ENCODE measurements around the gene PRIMA1.

Gene PRIMA1

DNA sequence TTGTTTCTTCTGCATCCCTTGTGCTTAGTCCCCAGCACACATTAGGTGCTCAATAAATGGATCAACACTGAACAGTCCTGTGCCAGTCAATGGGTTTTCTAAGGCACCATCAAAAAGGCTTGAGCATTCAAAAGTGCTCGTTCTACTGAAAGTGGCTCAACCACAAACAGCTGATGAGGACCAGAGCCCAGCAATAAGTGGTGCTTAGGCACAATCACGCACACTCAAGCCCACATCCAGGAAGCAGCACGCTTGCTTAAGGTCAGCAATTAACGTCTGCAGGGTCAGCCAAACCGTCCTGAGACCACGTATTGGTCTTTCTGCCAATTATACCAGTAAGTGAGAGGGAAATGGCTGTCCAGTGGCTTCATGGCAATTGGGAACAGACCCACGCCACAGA lies 56.5 kb downstream of the PRIMA1 start:
- DNase-seq (ENCODE audit: low spot score) = no peak

DNA sequence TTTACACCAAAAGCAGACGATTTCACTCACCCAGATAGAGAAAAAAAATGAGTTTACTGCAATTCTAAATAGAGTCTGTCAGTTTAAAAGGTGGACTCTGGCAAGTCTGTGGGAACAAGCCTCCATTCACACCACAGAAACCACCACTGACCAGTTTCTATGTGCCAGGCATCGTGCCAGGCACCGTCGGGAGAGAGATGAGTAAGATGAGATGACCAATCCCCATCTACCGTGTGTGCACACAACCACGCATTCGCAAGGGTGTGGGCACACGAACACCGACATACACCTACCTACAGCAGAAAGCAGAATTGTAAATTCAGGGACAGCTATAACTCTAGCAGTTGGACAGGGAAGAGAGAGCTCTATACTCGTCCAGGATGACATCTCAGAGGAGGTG lies 58.3 kb downstream of the PRIMA1 start:
- DNase-seq (ENCODE audit: low spot score) = no peak

GRCh38 chr14:93728651-93729016 lies 59.7 kb downstream of the PRIMA1 start:
- no peak for DNase-seq (ENCODE audit: low spot score)

GRCh38 chr14:93727917-93728650 lies 60.2 kb downstream of the PRIMA1 start:
- DNase-seq (ENCODE audit: low spot score) = no peak

- no peak for DNase-seq (ENCODE audit: low spot score)
Observed at GRCh38 chr14:93727039-93727740, 61.1 kb downstream of the PRIMA1 start.

DNA sequence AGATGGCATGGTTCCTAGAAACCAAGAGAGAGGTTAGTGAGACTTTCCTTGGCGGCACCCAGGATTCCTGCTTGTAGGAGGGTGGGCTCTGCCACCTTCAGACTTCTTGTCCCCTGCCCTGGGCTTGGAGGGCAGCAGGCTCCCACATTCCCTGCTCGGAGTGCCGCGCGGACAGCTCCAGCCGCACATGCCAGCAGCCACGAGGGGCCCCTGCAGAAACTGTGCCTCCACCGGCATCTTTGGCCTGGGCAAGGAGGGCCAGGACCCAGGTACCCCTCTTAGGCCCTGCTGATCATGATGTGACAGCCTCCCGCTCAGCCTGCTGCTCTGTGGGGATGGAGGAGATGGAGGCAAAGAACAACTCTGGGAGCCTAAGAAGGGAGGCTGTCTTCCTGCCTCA lies 62.3 kb downstream of the PRIMA1 start:
- DNase-seq (ENCODE audit: low spot score) = no peak

DNA sequence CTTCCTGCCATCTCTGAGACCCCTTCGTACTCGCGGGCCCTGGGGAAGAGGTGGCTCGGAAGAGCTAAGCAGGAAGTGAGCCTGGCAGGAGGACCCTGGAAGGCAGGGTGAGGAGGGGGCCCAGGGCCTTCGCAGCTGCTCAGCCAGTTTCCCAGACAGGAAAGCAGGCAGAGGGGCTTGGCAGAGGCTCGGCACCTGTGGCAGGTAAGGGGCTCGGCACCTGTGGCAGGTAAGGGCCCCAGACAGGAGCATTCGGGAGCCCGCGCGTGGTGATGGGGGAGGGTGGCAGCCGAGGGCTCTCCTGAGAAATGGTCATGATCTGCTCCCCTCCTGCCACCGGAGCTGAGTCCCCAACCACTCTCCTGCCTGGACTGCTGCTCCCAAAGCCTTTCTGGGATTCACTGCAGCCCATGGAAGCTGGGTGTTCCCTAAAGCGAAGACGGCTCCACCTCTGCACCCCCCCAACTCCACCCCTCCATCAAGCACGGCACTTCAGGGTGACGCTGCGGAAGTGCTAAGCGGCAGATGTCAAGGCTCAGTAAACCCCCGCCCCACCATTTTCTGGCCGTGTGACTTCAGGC lies 63.2 kb downstream of the PRIMA1 start:
- no peak for DNase-seq (ENCODE audit: low spot score)

- no peak for DNase-seq (ENCODE audit: low spot score)
Observed at GRCh38 chr14:93723001-93723400, 65.3 kb downstream of the PRIMA1 start.

GRCh38 chr14:93720981-93721483 lies 67.3 kb downstream of the PRIMA1 start:
- DNase-seq (ENCODE audit: low spot score) = no peak

DNA sequence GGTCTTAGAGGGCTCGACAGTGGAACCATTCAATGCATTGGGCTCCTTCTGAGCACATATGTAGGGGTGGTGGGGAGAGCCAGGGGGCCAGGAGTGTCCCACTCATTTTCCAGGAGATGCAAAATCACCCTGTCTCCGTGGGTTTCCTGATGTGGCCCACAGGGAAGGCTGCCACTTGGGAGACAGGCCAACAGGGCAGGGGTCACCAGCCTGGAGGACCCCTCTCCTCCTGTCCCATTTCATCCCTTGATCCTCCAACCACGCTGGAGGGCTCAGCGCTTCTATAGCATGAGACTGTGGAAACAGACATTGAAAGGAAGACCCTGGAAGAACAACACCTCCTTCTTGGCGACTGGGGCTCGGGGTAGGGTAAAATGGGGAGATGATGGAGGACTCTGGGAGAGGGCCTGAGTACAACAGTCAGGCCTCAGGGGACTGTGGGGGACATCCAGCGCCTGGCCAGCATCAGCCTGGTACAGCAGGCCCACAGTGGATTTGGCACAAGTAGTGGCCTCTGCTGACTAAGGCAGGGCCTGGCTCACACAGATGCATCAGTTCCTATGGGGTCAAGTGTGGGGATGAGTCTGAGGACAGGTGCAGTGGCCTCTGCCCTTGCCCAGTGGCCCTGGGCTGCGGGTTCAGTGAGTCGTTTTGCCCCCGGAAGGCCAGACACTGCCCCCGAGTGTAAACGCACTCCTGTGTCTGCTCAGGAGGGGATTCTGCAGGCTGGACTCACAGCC lies 68.0 kb downstream of the PRIMA1 start:
- no peak for DNase-seq (ENCODE audit: low spot score)

GRCh38 chr14:93719256-93719655 lies 69.0 kb downstream of the PRIMA1 start:
- DNase-seq (ENCODE audit: low spot score) = no peak

- no peak for DNase-seq (ENCODE audit: low spot score)
Observed at GRCh38 chr14:93717668-93718320, 70.5 kb downstream of the PRIMA1 start.

GRCh38 chr14:93716746-93717667 lies 71.3 kb downstream of the PRIMA1 start:
- DNase-seq (ENCODE audit: low spot score) = no peak

GRCh38 chr14:93716002-93716745 lies 72.1 kb downstream of the PRIMA1 start:
- DNase-seq (ENCODE audit: low spot score) = no peak

GRCh38 chr14:93715279-93715927 lies 72.9 kb downstream of the PRIMA1 start:
- DNase-seq (ENCODE audit: low spot score) = no peak

GRCh38 chr14:93714605-93715004 lies 73.7 kb downstream of the PRIMA1 start:
- DNase-seq (ENCODE audit: low spot score) = no peak

DNA sequence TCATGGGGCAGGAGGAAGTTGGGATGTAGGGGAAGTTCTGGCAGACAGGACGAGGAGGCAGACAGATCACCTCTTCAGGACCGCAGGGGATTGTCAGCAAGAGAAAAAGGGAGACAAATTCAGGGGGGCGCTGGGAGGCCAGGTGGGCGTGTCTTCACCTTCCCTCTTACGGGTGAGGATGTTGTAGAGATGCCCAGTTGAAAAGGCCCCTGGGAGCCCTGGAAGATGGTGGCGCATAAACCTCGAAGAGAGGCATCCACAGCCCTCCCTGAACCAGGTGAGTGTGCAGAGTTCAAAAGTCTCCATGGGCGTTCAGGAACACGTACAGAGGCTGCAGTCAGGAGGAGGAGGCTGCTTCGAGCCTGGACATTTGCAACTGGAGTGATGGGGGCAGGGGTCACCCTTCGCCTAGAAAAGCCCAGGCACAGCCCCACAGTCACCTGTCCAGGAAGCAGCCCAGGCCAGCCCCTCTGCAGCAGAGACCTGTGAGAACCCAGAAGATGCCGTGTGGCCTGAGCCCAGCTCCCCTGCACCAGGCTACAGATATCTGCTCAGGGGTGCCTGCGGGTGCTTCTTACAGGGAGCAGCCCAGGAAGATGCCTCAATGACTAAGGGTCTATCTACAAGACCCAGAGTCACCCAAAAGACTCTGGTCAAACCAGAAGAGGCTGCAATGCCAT lies 74.4 kb downstream of the PRIMA1 start:
- no peak for DNase-seq (ENCODE audit: low spot score)

DNA sequence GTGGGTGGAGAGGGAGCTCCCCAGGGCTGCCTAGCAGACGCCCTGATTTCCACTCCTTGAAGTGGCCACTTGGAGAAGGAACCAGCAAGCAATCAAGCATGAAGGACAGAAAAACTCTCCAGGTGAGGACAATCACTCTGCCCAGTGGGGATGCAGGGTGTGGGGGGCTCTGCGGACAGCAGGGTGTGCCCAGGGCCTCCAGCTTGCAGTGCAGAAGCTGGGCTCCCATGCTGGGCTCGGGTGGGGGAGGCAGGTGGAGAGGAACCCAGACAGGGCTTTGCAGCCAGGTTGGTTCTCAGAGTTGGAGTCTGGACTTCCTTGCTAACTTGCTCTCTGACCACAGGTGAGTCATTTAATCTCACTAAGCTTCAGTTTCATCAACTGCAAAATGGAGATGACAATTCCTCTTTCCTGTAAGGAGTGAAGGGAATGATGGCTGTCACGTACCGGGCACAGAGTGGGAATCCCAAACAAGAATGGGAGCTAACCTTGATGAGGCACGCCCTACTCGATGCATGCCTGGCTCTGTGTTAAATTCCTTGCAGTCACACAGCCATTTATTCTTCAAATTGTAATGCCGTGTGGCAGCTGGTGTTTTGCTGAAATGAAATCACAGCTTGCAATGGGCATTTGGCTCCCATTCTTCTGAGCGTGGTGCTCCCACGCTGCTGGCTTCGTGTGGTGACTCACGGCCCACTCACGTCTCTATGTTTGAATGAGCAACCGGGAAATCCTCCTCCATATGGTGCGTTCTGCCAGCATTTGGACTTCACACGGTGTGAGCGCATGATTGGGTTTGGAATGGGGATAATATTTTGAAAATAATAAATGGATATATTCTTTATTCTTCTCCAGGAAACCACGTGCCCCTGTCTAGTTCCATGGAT lies 75.2 kb downstream of the PRIMA1 start:
- DNase-seq (ENCODE audit: low spot score) = no peak

Data from AG08395 (cell line).